ENCODE data around the gene CD81.

The CD81 gene

DNA sequence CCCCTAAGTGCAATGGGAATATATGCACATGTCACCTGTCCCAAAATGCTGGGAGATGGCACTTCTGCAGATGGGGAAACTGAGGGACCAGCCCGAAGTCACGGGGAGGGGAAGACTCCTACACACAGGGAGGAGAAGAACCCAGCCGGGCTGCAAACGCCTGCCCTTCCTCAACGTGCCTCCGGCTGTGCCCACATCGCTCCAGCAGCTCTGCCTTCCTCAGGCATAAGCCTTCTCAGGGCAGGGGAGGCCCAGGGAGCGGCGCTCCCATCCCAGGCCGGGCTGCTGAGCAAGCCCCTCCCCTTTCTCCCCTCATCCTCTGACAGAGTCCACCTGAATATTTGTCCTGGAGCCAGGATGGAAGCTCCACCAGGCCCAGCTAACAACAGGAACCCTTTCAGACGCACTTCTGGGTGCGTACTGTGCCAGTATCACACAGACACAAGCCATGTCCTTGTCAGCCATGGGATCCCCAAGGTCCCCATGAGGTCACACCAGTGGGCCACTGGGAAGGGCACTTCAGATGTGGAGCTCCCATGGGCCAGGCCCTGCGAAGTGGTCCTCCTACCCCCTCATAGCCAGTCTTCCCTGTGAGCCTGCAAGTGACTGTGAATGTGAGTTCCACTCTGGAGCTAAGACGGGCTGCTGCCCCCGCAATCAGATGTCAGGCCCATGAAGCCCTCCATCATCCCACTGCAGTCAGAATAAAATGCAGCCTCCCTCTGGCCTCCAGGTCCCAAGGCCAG, 2.5 kb upstream of the CD81 start:
- DNase-seq = no peak
- Histone ChIP-seq H3K27ac (no peak overlapping the region), H3K9me3 (no peaks in the 10 kb centered on the region), H3K36me3 (no peaks in the 10 kb centered on the region), H3K27me3 (no peaks in the 10 kb centered on the region), H3K4me1 (peaks cover 0 to 24% (median 17%) of the 10 kb centered on the region in 4 donors), H3K4me3 (no peak overlapping the region)
- intact Hi-C loops (cut with DNase I; ENCODE audit: low total_unique reads) = loop anchor here (5.0 kb wide), 1 partner anchor 33 kb away; no protein-coding TSS in a partner anchor
- TF ChIP-seq, protein P1, sequence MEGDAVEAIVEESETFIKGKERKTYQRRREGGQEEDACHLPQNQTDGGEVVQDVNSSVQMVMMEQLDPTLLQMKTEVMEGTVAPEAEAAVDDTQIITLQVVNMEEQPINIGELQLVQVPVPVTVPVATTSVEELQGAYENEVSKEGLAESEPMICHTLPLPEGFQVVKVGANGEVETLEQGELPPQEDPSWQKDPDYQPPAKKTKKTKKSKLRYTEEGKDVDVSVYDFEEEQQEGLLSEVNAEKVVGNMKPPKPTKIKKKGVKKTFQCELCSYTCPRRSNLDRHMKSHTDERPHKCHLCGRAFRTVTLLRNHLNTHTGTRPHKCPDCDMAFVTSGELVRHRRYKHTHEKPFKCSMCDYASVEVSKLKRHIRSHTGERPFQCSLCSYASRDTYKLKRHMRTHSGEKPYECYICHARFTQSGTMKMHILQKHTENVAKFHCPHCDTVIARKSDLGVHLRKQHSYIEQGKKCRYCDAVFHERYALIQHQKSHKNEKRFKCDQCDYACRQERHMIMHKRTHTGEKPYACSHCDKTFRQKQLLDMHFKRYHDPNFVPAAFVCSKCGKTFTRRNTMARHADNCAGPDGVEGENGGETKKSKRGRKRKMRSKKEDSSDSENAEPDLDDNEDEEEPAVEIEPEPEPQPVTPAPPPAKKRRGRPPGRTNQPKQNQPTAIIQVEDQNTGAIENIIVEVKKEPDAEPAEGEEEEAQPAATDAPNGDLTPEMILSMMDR (IDR thresholded peaks at IDR 0.05) = no peak

DNA sequence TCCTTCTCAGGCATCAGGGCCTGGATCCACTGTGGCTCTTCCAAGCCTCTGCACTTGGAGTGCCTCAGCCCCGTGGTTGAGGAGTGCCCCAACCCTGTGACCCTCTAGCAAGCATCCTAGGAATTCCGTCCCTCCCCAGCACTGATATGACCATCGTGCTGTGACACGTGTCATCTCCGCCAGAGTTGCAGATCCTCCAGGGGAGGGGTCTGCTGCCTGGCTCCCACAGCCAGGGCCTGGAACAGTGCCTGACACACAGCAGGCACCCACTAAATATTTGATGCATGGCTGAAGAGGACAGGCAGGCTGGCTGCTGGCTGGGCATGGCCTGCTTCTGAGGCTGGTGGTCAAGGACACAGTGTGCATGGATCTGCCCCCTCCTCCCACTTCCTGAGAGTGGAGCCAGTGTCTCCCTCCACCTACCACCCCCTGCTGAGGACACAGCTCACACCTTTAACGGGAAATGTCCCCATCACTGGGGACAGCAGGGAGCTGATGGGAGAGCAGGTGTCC, 1.7 kb upstream of the CD81 start:
- Histone ChIP-seq H3K4me1 (peaks cover 0 to 32% (median 25%) of the 10 kb centered on the region in 4 donors), H3K4me3 (no peak overlapping the region), H3K36me3 (no peaks in the 10 kb centered on the region), H3K27me3 (no peaks in the 10 kb centered on the region), H3K9me3 (no peaks in the 10 kb centered on the region), H3K27ac (no peak overlapping the region)
- intact Hi-C loops (cut with DNase I; ENCODE audit: low total_unique reads) = no loop called here
- DNase-seq = no peak
- TF ChIP-seq, protein P1 (IDR thresholded peaks at IDR 0.05) = no peak

DNA sequence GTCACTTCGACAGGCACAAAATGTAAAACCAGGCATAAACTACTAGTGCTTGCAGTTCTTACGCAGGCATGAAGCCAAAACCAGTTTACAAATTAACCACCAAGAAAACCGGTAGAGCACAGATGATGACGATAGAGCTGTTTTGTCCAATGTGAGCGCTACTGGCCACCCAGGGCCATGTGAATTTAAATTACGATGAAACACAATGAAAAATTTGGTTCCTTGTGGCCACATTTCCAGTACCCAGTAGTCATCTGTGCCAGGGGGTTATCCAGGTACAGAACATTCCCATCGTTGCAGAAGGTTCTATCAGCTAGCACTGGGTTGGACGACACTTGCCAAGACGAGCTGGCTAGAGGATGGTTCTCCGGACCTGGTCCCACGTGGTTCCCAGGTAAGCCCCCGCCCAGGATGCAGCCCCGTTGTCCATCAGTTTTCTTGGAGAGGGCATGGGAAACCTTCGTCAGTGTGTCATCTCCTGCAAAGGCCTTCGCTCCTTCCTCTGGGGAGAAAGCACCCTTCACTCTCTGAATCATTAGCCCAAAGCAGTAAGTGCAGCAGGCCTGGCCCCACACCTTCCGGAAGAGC, 1.1 kb upstream of the CD81 start:
- no peaks in the 10 kb centered on the region for H3K27me3 ChIP-seq
- no peaks in the 10 kb centered on the region for H3K36me3 ChIP-seq
- intact Hi-C loops (cut with DNase I; ENCODE audit: low total_unique reads) = no loop called here
- H3K27ac ChIP-seq = no peak overlapping the region
- no peaks in the 10 kb centered on the region for H3K9me3 ChIP-seq
- DNase-seq = no peak
- H3K4me3 ChIP-seq = no peak overlapping the region
- H3K4me1 ChIP-seq = peaks cover 0 to 39% (median 29%) of the 10 kb centered on the region in 4 donors
- TF ChIP-seq, protein P1 (IDR thresholded peaks at IDR 0.05) = no peak

DNA sequence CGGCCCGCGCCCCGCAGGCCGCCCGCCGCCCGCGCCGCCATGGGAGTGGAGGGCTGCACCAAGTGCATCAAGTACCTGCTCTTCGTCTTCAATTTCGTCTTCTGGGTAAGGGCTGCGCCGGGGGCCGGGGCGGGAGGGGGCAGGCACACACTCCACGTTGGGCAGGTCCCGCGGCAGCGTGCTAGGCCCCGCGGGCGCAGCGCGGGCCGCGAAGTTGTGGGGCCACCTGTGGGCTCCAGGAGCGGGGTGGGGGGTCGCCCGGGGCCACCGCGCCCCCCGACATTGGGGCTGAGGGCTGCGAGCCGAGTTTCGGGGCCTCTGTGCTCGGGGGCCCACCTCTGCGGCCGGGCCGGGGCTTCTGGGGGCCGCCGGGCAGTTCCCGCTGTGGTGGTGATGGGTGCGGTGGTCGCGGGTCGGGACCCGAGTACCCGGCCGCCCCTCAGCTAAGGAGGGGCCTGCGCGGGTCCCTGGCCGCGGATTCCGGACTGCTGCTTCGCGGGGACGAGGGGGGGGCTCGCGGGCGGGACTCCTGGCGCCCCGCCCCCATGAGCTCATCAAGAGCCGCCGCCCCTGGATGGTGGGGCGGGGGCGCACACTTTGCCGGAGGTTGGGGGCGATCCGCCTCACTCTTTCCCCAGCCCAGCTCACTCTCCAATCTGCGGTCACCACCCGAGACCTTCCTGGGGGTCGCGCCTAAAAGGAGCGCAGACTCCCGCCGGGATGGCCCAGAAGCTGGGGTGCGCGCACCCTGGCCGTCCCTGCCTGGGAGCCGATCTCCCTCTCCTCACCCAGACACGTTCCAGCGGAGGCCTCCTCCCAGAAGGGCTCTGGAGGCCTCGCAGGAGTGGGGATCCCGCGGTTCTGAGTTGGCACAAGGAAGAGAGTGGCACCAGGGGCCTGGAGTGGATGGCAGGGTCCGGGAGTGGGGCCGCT, 667 bp downstream of the CD81 start:
- Histone ChIP-seq H3K9me3 (no peaks in the 10 kb centered on the region), H3K27ac (peak overlapping the region; percentile 98 to 100), H3K4me1 (peaks cover 0 to 56% (median 44%) of the 10 kb centered on the region in 4 donors), H3K4me3 (peak overlapping the region; percentile 99 to 100), H3K27me3 (no peaks in the 10 kb centered on the region), H3K36me3 (no peaks in the 10 kb centered on the region)
- intact Hi-C loops (cut with DNase I; ENCODE audit: low total_unique reads) = no loop called here
- TF ChIP-seq, protein P1 (IDR thresholded peaks at IDR 0.05) = no peak
- DNase-seq = peak; percentile 79 to 88

DNA sequence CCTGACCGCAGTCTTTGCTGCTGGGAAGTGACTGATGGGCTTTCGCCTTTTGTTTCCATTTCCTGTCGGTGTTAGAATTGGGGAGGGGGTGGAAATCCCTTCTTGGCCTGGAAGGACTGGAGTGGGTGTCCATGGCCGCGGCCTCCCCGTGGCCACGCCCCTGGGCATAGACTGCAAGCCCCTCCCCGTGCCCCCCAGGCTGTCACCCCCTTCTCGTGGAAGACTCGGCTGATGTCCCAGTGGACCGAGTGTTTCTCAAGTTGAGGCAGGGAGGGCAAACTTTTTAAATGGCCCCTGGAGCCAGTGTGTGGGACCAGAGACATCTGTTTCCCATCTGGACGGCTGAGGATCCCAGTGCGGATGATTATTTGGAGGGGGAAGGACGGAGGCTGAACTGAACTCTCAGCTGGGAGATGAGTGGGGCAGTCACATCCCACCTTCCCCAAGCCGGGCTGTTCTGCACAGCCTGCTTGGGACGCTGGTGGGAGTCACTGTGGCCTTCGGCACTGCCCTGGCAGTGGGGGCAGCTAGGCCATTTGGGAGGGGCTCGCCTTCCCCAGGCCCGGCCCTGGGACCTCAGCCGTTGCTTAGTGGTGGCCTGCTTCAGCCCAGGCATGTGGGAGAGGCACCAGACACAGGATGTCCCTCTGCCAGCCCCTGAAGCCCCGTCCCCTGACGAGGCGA, 1.6 kb downstream of the CD81 start:
- no peaks in the 10 kb centered on the region for H3K36me3 ChIP-seq
- intact Hi-C loops (cut with DNase I; ENCODE audit: low total_unique reads) = no loop called here
- peak overlapping the region; percentile 98 to 100 for H3K27ac ChIP-seq
- H3K4me3 ChIP-seq = peak overlapping the region; percentile 99 to 100
- H3K4me1 ChIP-seq = peaks cover 0 to 65% (median 53%) of the 10 kb centered on the region in 4 donors
- DNase-seq = no peak
- H3K27me3 ChIP-seq = no peaks in the 10 kb centered on the region
- TF ChIP-seq, protein P1 (IDR thresholded peaks at IDR 0.05) = no peak
- no peaks in the 10 kb centered on the region for H3K9me3 ChIP-seq
